Medulla oblongata (tissue), 1 donor: ENCODE results near the gene BMERB1.
"Not testable (repeated sequence)": the region's sequence is repeated elsewhere in the genome, so short reads cannot be mapped to it uniquely, and the experiment has no call there.

Experiments
- DNase-seq: peaks from one replicate; pipeline ENCODE4 v3.0.0-alpha.2; 2015; ENCODE audit errors: extremely low spot score

The BMERB1 gene

GRCh38 chr16:15523092-15523541 lies 88.7 kb downstream of the BMERB1 start:
- peak; percentile 92 for DNase-seq

DNA sequence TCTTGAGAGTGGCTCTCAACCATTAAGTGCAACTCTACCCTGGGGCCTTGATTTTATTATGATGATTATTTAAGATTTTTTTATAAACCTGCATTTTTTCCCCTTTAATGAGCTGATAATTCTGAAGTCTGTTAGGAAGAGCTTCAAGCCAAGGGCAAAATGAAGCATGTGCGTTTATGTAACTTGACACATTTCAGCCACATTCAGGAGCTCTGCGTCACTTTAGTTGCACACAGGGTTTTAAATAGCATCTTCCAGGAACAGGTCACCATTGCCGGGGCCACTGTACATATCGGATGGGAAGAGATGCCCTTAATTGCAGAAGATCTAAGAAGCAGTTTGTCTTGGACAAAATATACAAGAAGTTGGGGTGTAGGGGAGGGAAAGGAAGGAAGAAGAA lies 89.6 kb downstream of the BMERB1 start:
- no peak for DNase-seq

GRCh38 chr16:15524966-15525365 lies 90.6 kb downstream of the BMERB1 start:
- no peak for DNase-seq

DNA sequence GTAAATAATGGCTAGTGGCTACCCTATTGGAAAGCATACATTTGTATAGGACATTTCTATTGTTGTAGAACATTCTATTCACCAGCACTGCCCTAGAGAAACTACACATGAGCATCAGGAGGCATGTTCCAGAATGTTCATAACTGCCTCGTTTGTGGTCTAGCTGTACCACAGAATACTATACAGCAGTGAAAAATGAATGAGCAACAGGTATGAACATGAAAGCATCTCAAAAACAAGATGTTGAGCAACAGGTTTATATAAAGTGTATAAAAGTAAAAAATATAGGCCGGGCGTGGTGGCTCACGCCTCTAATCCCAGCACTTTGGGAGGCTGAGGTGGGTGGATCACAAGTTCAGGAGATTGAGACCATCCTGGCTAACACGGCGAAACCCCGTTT lies 91.7 kb downstream of the BMERB1 start:
- DNase-seq = no peak

DNA sequence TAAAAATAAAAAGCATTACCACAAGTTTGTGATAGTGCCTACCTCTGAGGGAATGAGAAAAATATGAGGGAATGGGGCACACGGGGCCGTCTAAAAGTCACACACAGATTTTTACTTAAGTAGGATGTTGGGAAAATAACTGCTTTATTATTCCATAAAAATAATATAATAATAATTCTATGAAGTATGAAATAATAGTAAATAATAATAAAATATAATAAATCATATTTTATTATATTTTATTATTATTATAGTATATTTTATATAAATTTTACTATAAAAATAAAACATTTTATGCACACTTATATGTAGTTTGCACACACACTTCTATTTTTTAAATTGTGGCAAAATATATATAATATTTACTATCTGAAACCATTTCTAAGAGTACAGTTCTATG lies 92.3 kb downstream of the BMERB1 start:
- DNase-seq = no peak

- DNase-seq = peak; percentile 57
These were observed 95.3 kb downstream of the BMERB1 start for GRCh38 chr16:15529673-15530072.

- no peak for DNase-seq
These were observed 95.7 kb downstream of the BMERB1 start for GRCh38 chr16:15530085-15530484.

GRCh38 chr16:15532825-15533224 lies 98.4 kb downstream of the BMERB1 start:
- no peak for DNase-seq

- no peak for DNase-seq
These were observed 99.0 kb downstream of the BMERB1 start for GRCh38 chr16:15533386-15533785.

DNA sequence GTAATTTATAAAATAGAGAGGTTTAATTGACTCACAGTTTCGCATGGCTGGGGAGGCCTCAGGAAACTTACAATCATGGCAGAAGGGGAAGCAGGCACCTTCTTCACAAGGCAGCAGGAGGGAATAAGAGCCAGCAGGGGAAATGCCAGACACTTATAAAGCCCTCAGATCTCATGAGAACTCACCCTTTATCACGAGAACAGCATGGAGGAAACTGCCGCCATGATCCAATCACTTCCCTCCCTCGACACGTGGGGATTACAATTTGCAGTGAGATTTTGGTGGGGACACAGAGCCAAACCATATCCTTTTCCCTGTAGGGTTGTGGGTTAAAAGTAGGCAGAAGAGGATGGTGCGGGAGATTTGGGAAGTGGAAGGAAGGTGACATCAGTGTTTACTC lies 101.4 kb downstream of the BMERB1 start:
- DNase-seq = no peak

DNA sequence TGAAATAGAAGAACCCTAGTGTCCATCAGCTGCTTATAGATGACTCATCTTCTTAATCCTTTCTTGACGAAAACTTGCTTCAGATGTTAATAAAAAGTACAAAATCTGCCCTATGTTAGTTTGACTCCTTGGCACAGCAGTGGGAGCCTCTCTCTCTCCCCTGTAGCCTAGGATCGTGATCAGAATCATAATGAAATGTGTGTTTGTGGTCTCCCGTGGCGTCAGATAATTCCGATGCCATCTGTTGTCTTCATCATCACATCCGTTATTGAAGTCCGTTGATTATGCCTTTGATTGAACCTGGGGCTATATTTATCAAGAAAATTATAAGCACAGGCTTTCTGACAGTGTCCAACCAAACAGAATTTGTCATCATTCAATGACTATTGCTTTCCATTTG lies 102.5 kb downstream of the BMERB1 start:
- DNase-seq = no peak

DNA sequence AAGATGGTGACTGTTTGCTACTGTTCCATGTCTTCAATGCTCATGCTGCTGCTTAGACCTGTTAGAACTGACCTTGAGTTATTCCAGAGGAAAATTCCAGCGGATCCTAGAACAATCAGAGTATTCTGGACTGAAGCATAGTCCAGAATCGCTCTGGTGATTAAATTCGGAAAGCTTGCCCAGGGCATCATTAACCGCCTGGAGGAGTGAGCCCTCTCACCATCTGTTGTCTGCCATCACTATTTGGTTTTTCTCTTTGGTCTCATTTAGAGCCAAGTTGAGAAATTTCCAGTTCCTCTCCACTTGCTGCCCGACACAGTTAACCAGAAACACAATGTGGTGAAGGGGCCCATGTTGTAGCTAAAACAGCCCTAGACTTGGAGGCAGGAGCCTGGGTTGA lies 104.1 kb downstream of the BMERB1 start:
- DNase-seq = peak; percentile 40

GRCh38 chr16:15539197-15539596 lies 104.8 kb downstream of the BMERB1 start:
- no peak for DNase-seq

- DNase-seq = no peak
These were observed 107.9 kb downstream of the BMERB1 start for GRCh38 chr16:15542261-15542660.

GRCh38 chr16:15542734-15543347 lies 108.5 kb downstream of the BMERB1 start:
- DNase-seq = no peak

DNA sequence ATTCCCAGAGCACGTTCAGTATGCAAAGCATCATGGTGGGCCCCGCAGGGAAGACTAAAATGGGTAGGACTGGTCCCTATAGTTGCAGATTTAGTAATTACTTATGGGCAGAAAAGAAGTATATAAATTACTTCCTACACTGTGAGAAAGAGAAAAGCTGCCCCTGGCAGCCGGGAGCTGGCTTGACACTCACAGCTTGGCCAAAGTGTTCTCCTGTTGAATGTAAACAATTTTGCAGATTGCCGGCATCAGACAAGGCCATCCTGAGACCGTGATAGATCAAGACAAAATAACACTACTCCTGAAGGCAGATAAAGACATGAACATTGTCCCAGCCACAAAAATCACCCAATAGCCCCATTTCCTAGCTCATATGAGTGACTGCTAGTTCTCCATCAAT lies 110.0 kb downstream of the BMERB1 start:
- DNase-seq = no peak

- DNase-seq = no peak
These were observed 111.2 kb downstream of the BMERB1 start for GRCh38 chr16:15545544-15545943.

DNA sequence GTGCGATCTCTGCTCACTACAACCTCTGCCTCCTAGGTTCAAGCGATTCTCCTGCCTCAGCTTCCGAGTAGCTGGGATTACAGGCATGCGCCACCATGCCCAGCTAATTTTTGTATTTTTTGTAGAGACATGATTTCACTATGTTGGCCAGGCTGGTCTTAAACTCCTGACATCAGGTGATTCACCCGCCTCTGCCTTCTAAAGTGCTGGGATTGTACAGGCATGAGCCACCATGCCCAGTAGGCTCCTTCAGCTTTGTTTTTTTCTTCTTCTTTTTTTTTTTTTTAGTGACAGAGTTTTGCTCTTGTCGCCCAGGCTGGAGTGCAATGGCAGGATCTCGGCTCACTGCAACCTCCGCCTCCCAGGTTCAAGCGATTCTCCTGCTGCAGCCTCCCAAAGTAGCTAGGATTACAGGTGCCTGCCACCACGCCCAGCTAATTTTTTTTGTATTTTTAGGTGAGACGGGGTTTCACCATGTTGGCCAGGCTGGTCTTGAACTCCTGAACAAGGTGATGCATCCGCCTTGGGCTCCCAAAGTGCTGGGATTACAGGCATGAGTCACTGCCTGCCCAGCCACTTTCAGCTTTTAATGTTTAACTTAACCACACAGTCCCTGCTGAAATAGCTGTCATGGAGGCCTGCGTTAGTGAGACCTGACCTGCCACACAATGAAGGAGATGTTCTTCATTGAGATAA lies 112.8 kb downstream of the BMERB1 start:
- not testable (repeated sequence) for DNase-seq

- DNase-seq = no peak
These were observed 113.3 kb downstream of the BMERB1 start for GRCh38 chr16:15547768-15548096.

- no peak for DNase-seq
These were observed 114.1 kb downstream of the BMERB1 start for GRCh38 chr16:15548482-15548891.

GRCh38 chr16:15552507-15552906 lies 118.1 kb downstream of the BMERB1 start:
- no peak for DNase-seq

DNA sequence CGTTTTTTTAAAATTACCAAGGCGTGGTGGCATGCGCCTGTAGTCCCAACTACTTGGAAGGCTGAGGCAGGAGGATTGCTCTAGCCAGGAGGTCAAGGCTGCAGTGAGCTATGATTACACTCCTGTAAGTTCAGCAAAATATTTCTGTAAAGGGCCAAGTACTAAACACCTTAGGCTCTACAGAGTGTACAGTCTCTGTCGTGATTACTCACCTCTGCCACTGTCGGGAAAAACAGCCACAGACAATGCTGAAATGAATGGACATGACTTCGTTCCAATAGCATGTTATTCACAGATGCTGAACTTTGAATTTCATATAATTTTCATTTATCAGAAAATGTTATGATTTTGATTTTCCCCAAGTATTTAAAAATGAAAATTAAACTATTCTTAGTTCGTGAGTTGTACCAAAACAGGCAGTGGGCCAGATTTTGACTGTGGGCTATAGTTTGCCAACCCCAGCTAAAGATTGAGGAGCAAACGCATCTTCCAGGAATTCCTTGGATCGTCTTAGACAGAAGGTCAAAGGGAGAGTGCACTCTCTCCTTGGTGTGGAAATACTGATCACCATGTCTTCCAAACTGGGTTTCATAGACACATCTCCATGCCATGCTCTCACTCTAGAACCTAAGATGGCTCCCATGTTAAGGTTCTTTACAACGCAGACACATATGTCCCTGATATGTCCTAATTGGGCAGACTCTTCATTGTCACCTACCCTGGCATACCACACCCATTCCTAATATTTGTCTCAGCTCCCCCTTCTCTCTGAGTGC lies 119.1 kb downstream of the BMERB1 start:
- no peak for DNase-seq

GRCh38 chr16:15556130-15556529 lies 121.7 kb downstream of the BMERB1 start:
- DNase-seq = no peak
